ENCODE results near the gene SLC6A16. TPM values are rescaled to one million over a fixed set of nuclear protein-coding genes. Genes with fewer than 3 reads are reported as not detected.

SLC6A16 gene
- total RNA-seq, 2 experiments from 2014 or later, result 0.61 to 1.1 TPM

DNA sequence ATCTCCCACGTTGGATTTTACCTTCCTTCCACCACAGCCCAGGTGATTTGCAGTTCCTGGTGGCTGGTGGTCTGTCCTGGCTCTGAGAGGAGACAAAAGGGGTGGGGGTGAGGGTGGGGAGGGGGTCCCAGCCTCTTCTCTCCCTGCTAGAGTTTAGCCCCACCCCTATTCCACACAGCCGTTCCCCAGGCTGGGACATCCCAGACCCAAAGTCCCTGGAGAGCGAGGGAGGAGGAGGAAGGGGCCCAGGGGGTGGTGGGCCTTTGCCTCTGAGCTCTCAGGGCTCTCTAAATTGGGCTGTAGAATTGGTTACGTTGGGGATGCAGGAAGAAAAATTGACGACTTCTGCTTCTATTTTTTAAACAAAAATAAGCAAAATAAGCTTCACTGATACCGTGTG is 81.9 kb downstream of the SLC6A16 start:
- CTCF ChIA-PET, result interaction anchor here (0.8 to 1.1 kb wide), 2 partner anchors 16 to 58 kb away, joined by 3 to 6 read pairs; no protein-coding TSS in a partner anchor
- ATAC-seq, result no peak

DNA sequence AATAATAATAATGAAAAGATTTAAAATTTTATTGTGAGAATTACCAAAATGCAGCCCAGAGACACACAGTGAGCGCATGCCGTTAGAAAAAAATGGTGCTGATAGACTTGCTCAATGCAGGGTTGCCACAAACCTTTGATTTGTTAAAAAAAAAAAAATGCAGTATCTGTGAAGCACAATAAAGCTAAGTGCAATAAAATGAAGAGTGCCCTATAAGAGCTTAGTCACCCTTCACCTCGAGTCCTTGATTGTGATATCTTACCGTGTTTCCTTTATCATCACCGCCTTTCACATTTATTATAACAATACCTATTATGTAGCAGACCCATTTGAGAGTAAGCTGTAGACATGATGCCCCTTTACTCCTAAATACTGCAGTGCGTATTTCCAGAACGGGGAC is 83.2 kb downstream of the SLC6A16 start:
- Mint-ChIP-seq H3K4me1 (ENCODE audit: low read depth) (no peaks in the 10 kb centered on the region), H3K4me3 (no peak overlapping the region), H3K27ac (no peak overlapping the region), H3K27me3 (peaks cover 7% of the 10 kb centered on the region), H3K36me3 (ENCODE audit: low read depth) (no peaks in the 10 kb centered on the region), H3K9me3 (no peaks in the 10 kb centered on the region)
- intact Hi-C loops (cut with micrococcal nuclease), result no loop called here
- TF ChIP-seq, protein P1, sequence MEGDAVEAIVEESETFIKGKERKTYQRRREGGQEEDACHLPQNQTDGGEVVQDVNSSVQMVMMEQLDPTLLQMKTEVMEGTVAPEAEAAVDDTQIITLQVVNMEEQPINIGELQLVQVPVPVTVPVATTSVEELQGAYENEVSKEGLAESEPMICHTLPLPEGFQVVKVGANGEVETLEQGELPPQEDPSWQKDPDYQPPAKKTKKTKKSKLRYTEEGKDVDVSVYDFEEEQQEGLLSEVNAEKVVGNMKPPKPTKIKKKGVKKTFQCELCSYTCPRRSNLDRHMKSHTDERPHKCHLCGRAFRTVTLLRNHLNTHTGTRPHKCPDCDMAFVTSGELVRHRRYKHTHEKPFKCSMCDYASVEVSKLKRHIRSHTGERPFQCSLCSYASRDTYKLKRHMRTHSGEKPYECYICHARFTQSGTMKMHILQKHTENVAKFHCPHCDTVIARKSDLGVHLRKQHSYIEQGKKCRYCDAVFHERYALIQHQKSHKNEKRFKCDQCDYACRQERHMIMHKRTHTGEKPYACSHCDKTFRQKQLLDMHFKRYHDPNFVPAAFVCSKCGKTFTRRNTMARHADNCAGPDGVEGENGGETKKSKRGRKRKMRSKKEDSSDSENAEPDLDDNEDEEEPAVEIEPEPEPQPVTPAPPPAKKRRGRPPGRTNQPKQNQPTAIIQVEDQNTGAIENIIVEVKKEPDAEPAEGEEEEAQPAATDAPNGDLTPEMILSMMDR (IDR thresholded peaks at IDR 0.05), result no peak
- ATAC-seq (no peak), DNase-seq (no peak)
- ChIA-PET CTCF (interaction anchor here (1.1 kb wide), 1 partner anchor 86 kb away, joined by 3 read pairs; no protein-coding TSS in a partner anchor), POLR2A (no interaction called here)

More for the DNA sequence above, 81.9 kb downstream of the SLC6A16 start:
- Mint-ChIP-seq H3K4me3 (no peak overlapping the region), H3K27ac (no peak overlapping the region), H3K27me3 (peaks cover 5% of the 10 kb centered on the region), H3K4me1 (ENCODE audit: low read depth) (no peaks in the 10 kb centered on the region), H3K36me3 (ENCODE audit: low read depth) (no peaks in the 10 kb centered on the region), H3K9me3 (no peaks in the 10 kb centered on the region)
- DNase-seq, result no peak
- TF ChIP-seq, protein P1 (IDR thresholded peaks at IDR 0.05), result no peak
- intact Hi-C loops (cut with micrococcal nuclease), result no loop called here
- POLR2A ChIA-PET, result no interaction called here

Small RNA genes within 50 kb of the gene (microRNA-seq; reads per million reads assigned to microRNA genes)
- gene MIR4324 (ENCODE audit: borderline microRNAs expressed, borderline replicate concordance), result not detected

Other genes starting within 250 kb of the SLC6A16 start
- gene SNRNP70, start 239.7 kb downstream of the SLC6A16 start, total RNA-seq, result 100 to 1,000 TPM; 187 to 188 TPM
- 1 to 10 TPM; 2.1 to 4.4 TPM for gene LIN7B, start 210.8 kb downstream of the SLC6A16 start, total RNA-seq
- 1 to 10 TPM; 1.5 to 2.0 TPM for gene C19orf73, start 206.0 kb downstream of the SLC6A16 start, total RNA-seq
- gene PPFIA3, start 205.6 kb downstream of the SLC6A16 start, total RNA-seq, result 1 to 10 TPM; 3.9 to 5.1 TPM
- not detected for gene HRC, start 169.8 kb downstream of the SLC6A16 start, total RNA-seq
- gene TRPM4, start 167.4 kb downstream of the SLC6A16 start, total RNA-seq, result under 1 TPM; 0.40 to 0.54 TPM
- 100 to 1,000 TPM; 131 to 137 TPM for gene CD37, start 10.2 kb upstream of the SLC6A16 start, total RNA-seq
- gene TEAD2, start 37.2 kb upstream of the SLC6A16 start, total RNA-seq, result not detected
- not detected for gene DKKL1, start 38.7 kb upstream of the SLC6A16 start, total RNA-seq
- under 1 TPM in 1 of 2 experiments, not detected in 1; 0.95 TPM for gene KASH5, start 63.1 kb upstream of the SLC6A16 start, total RNA-seq
- not detected for gene PTH2, start 98.2 kb upstream of the SLC6A16 start, total RNA-seq
- not detected for gene GFY, start 100.2 kb upstream of the SLC6A16 start, total RNA-seq
- gene SLC17A7, start 116.3 kb upstream of the SLC6A16 start, total RNA-seq, result under 1 TPM in 1 of 2 experiments, not detected in 1; 0.23 TPM
- gene PIH1D1, start 126.6 kb upstream of the SLC6A16 start, total RNA-seq, result 100 to 1,000 TPM; 124 to 126 TPM
- 10 to 100 TPM; 24.6 to 24.8 TPM for gene ALDH16A1, start 128.0 kb upstream of the SLC6A16 start, total RNA-seq
- gene FLT3LG, start 149.0 kb upstream of the SLC6A16 start, total RNA-seq, result 10 to 100 TPM; 57.7 to 61.2 TPM
- 1,000 to 10,000 TPM; 4,285 to 4,329 TPM for gene RPL13A, start 162.4 kb upstream of the SLC6A16 start, total RNA-seq
- 1,000 to 10,000 TPM; 3,251 to 3,427 TPM for gene RPS11, start 171.2 kb upstream of the SLC6A16 start, total RNA-seq
- 10 to 100 TPM; 13.1 to 13.6 TPM for gene FCGRT, start 187.5 kb upstream of the SLC6A16 start, total RNA-seq
- gene RCN3, start 202.8 kb upstream of the SLC6A16 start, total RNA-seq, result 1 to 10 TPM; 4.2 to 5.9 TPM

All from activated CD8-positive, alpha-beta T cell treated with anti-CD3 and anti-CD28 coated beads for 36 hours (primary cell).